Natural killer cell treated with Interleukin-12 subunit alpha and Interleukin-12 subunit beta and Interleukin-15 and Interleukin-18, amount 100 ng/mL, for 72 hours (primary cell): Measurements from ENCODE around the gene IRAK2. TPM values are rescaled to one million over a fixed set of nuclear protein-coding genes. Genes with fewer than 3 reads are reported as not detected.
"Not testable (repeated sequence)": the region's sequence is repeated elsewhere in the genome, so short reads cannot be mapped to it uniquely, and the experiment has no call there.

Experiments used
- ATAC-seq, 2 donors: fragments of 150-1000 bp; cut with Tn5 transposase in 1 of 2; sonication (Bioruptor Pico), chemical (Tn5 transposase) in 1 of 2; 2 replicates each; pipeline ENCODE4 v1.10.0; 2021
- DNase-seq: peaks from one replicate; pipeline ENCODE4 v3.0.0; 2022; ENCODE audit warnings: low spot score
- H3K27ac Mint-ChIP-seq, 2 donors: 1 replicate in 1 of 2; 2 replicates in 1 of 2; pipeline ENCODE4 v1.8.0; 2022; ENCODE audit warnings: mixed read lengths in 2 of 2, mild to moderate bottlenecking in 1 of 2, moderate library complexity in 1 of 2
- H3K27me3 Mint-ChIP-seq, 2 donors: 1 replicate in 1 of 2; 2 replicates in 1 of 2; pipeline ENCODE4 v1.8.0; 2022; ENCODE audit warnings: mixed read lengths in 2 of 2
- H3K36me3 Mint-ChIP-seq: one replicate; pipeline ENCODE4 v1.8.0; 2022; ENCODE audit warnings: mixed read lengths
- H3K4me1 Mint-ChIP-seq, 2 donors: 1 replicate in 1 of 2; 2 replicates in 1 of 2; pipeline ENCODE4 v1.8.0; 2022; ENCODE audit warnings: low read depth in 2 of 2, mixed read lengths in 2 of 2, mild to moderate bottlenecking in 1 of 2
- H3K4me3 Mint-ChIP-seq: one replicate; pipeline ENCODE4 v1.8.0; 2022; ENCODE audit warnings: mixed read lengths
- H3K9me3 Mint-ChIP-seq: 2 replicates; pipeline ENCODE4 v1.8.0; 2022; ENCODE audit warnings: mixed read lengths
- total RNA-seq, 2 donors: library from RNA; stranded (reverse); gene quantifications; one replicate each; pipeline ENCODE4 v1.2.3, GENCODE V29; 2022

The IRAK2 gene
- total RNA-seq, result 10 to 100 TPM; 35.1 to 78.4 TPM

GRCh38 chr3:10164546-10165393, at the start of gene IRAK2:
IRAK2 (plus strand) TSS chr3:10164919; CDS start chr3:10164955, 36 bp downstream.
- Mint-ChIP-seq H3K4me1 (peaks cover 18 to 25% of the 10 kb centered on the region in 2 donors), H3K36me3 (peaks cover 15% of the 10 kb centered on the region), H3K9me3 (peaks cover 3% of the 10 kb centered on the region), H3K27me3 (no peaks in the 10 kb centered on the region), H3K4me3 (peak within 1 kb of the TSS; percentile 86), H3K27ac (peak within 1 kb of the TSS; percentile 64 to 87)
- peak; percentile 75 for DNase-seq
- peak; percentile 94 to 95 for ATAC-seq

- Mint-ChIP-seq H3K36me3 (peaks cover 9% of the 10 kb centered on the region), H3K4me1 (peaks cover 23 to 26% of the 10 kb centered on the region in 2 donors), H3K27ac (peak within 1 kb of the TSS; percentile 87 to 91), H3K9me3 (no peaks in the 10 kb centered on the region), H3K27me3 (no peaks in the 10 kb centered on the region), H3K4me3 (peak within 1 kb of the TSS; percentile 97)
- peak; percentile 99 to 100 for ATAC-seq
- DNase-seq, result peak; percentile 95
Measured at GRCh38 chr3:10115326-10116137, 49.2 kb upstream of the IRAK2 start, which contains the start of gene BRK1. BRK1 (plus strand) TSS chr3:10115675; CDS start chr3:10115702, 27 bp downstream.

GRCh38 chr3:10116138-10116460, 48.6 kb upstream of the IRAK2 start:
- H3K4me3 Mint-ChIP-seq, result peak overlapping the region; percentile 97
- peak overlapping the region; percentile 87 to 91 for H3K27ac Mint-ChIP-seq
- H3K9me3 Mint-ChIP-seq, result no peaks in the 10 kb centered on the region
- peaks cover 15% of the 10 kb centered on the region for H3K36me3 Mint-ChIP-seq
- DNase-seq (no peak), ATAC-seq (peak in 1 of 2 donors; percentile 34)
- peaks cover 29 to 31% of the 10 kb centered on the region in 2 donors for H3K4me1 Mint-ChIP-seq
- no peaks in the 10 kb centered on the region for H3K27me3 Mint-ChIP-seq

GRCh38 chr3:10116928-10117327, 47.8 kb upstream of the IRAK2 start:
- Mint-ChIP-seq H3K27me3 (no peaks in the 10 kb centered on the region), H3K4me3 (peak overlapping the region; percentile 97), H3K36me3 (peaks cover 15% of the 10 kb centered on the region), H3K27ac (peak overlapping the region; percentile 87 to 91), H3K9me3 (no peaks in the 10 kb centered on the region), H3K4me1 (peaks cover 32 to 33% of the 10 kb centered on the region in 2 donors)
- ATAC-seq (no peak), DNase-seq (no peak)

- ATAC-seq (no peak), DNase-seq (no peak)
- Mint-ChIP-seq H3K4me3 (no peak overlapping the region), H3K27me3 (no peaks in the 10 kb centered on the region), H3K36me3 (peaks cover 23% of the 10 kb centered on the region), H3K9me3 (no peaks in the 10 kb centered on the region), H3K27ac (no peak overlapping the region), H3K4me1 (peaks cover 40 to 45% of the 10 kb centered on the region in 2 donors)
Measured at GRCh38 chr3:10119376-10119775, 45.3 kb upstream of the IRAK2 start.

- Mint-ChIP-seq H3K4me3 (no peak overlapping the region), H3K9me3 (no peaks in the 10 kb centered on the region), H3K36me3 (peaks cover 32% of the 10 kb centered on the region), H3K4me1 (peaks cover 36 to 48% of the 10 kb centered on the region in 2 donors), H3K27ac (peak overlapping the region; percentile 2 to 32), H3K27me3 (no peaks in the 10 kb centered on the region)
- DNase-seq (no peak), ATAC-seq (no peak)
Measured at GRCh38 chr3:10121064-10121463, 43.7 kb upstream of the IRAK2 start.

GRCh38 chr3:10122724-10123123, 42.0 kb upstream of the IRAK2 start:
- DNase-seq (no peak), ATAC-seq (no peak)
- Mint-ChIP-seq H3K27ac (peak overlapping the region in 1 of 2 donors; percentile 26), H3K36me3 (peaks cover 38% of the 10 kb centered on the region), H3K4me1 (peaks cover 27 to 45% of the 10 kb centered on the region in 2 donors), H3K4me3 (no peak overlapping the region), H3K9me3 (no peaks in the 10 kb centered on the region), H3K27me3 (no peaks in the 10 kb centered on the region)

- not testable (repeated sequence) for H3K27me3 Mint-ChIP-seq, ATAC-seq, H3K9me3 Mint-ChIP-seq, H3K27ac Mint-ChIP-seq, H3K36me3 Mint-ChIP-seq, H3K4me1 Mint-ChIP-seq, H3K4me3 Mint-ChIP-seq, DNase-seq
Measured at GRCh38 chr3:10135872-10136271, 28.8 kb upstream of the IRAK2 start.

GRCh38 chr3:10136426-10137005, 28.2 kb upstream of the IRAK2 start:
- no peaks in the 10 kb centered on the region for H3K9me3 Mint-ChIP-seq
- DNase-seq (no peak), ATAC-seq (no peak)
- no peaks in the 10 kb centered on the region for H3K4me1 Mint-ChIP-seq
- H3K36me3 Mint-ChIP-seq, result no peaks in the 10 kb centered on the region
- no peak overlapping the region for H3K27ac Mint-ChIP-seq
- H3K4me3 Mint-ChIP-seq, result no peak overlapping the region
- H3K27me3 Mint-ChIP-seq, result no peaks in the 10 kb centered on the region

GRCh38 chr3:10137178-10137577, 27.5 kb upstream of the IRAK2 start:
- DNase-seq, result no peak
- H3K36me3 Mint-ChIP-seq, result no peaks in the 10 kb centered on the region
- no peaks in the 10 kb centered on the region for H3K4me1 Mint-ChIP-seq
- no peak overlapping the region for H3K27ac Mint-ChIP-seq
- no peaks in the 10 kb centered on the region for H3K9me3 Mint-ChIP-seq
- ATAC-seq, result no peak
- no peak overlapping the region for H3K4me3 Mint-ChIP-seq
- no peaks in the 10 kb centered on the region for H3K27me3 Mint-ChIP-seq

- Mint-ChIP-seq H3K27ac (peak overlapping the region; percentile 84 to 86), H3K36me3 (peaks cover 6% of the 10 kb centered on the region), H3K9me3 (no peaks in the 10 kb centered on the region), H3K4me3 (peak overlapping the region; percentile 99), H3K4me1 (peaks cover 16 to 17% of the 10 kb centered on the region in 2 donors), H3K27me3 (no peaks in the 10 kb centered on the region)
- ATAC-seq (no peak), DNase-seq (no peak)
Measured at GRCh38 chr3:10140996-10141546, 23.6 kb upstream of the IRAK2 start.

GRCh38 chr3:10142707-10143560, 21.8 kb upstream of the IRAK2 start:
- H3K27me3 Mint-ChIP-seq, result no peaks in the 10 kb centered on the region
- DNase-seq, result no peak
- H3K27ac Mint-ChIP-seq, result peak overlapping the region; percentile 84 to 86
- peak overlapping the region; percentile 99 for H3K4me3 Mint-ChIP-seq
- ATAC-seq, result no peak
- H3K9me3 Mint-ChIP-seq, result no peaks in the 10 kb centered on the region
- peaks cover 21 to 24% of the 10 kb centered on the region in 2 donors for H3K4me1 Mint-ChIP-seq
- peaks cover 6% of the 10 kb centered on the region for H3K36me3 Mint-ChIP-seq

- H3K27me3 Mint-ChIP-seq, result no peaks in the 10 kb centered on the region
- DNase-seq, result no peak
- peaks cover 19% of the 10 kb centered on the region for H3K36me3 Mint-ChIP-seq
- H3K27ac Mint-ChIP-seq, result peak overlapping the region; percentile 12 to 42
- ATAC-seq, result no peak
- peaks cover 28 to 36% of the 10 kb centered on the region in 2 donors for H3K4me1 Mint-ChIP-seq
- peak overlapping the region; percentile 67 for H3K4me3 Mint-ChIP-seq
- H3K9me3 Mint-ChIP-seq, result no peaks in the 10 kb centered on the region
Measured at GRCh38 chr3:10145685-10146084, 19.0 kb upstream of the IRAK2 start.
